GM18951 (cell line): Measurements from ENCODE around the gene BMP8B.

Experiments
- POLR2A ChIP-seq: IDR thresholded peaks from 4 replicates; pipeline ENCODE4 v1.6.1; 2011; ENCODE audit warnings: mild to moderate bottlenecking; ENCODE audit not compliant: insufficient read length, insufficient read depth; ENCODE audit errors: extremely low read depth
- in situ Hi-C: fragments of 300-500 bp; cut with MboI; formaldehyde crosslinking; loops from one replicate; pipeline ENCODE4 v1.12.0; 2022; ENCODE audit warnings: low sequenced_read_pairs, mixed read lengths, inconsistent platforms; ENCODE audit not compliant: unreplicated experiment

Gene BMP8B

GRCh38 chr1:39753132-39754025 lies 35.3 kb downstream of the BMP8B start:
- no peak for TF ChIP-seq POLR2A
- in situ Hi-C loops, result no loop called here

DNA sequence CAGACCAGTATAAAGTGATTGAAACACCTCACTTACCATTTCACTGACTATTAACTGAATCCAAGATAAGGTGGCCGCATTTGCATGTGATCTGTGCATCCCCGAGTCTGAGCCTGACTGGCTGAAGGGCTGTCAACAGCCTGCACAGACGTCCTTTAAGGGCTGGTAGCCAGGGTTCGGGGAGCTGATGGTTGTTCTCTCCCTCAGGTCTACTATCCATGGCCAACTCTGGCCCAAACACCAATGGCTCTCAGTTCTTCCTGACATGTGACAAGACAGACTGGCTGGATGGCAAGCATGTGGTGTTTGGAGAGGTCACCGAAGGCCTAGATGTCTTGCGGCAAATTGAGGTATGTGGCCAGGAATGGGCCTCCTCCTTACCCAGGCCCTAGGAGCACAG lies 36.0 kb downstream of the BMP8B start:
- in situ Hi-C loops, result no loop called here
- no peak for TF ChIP-seq POLR2A

DNA sequence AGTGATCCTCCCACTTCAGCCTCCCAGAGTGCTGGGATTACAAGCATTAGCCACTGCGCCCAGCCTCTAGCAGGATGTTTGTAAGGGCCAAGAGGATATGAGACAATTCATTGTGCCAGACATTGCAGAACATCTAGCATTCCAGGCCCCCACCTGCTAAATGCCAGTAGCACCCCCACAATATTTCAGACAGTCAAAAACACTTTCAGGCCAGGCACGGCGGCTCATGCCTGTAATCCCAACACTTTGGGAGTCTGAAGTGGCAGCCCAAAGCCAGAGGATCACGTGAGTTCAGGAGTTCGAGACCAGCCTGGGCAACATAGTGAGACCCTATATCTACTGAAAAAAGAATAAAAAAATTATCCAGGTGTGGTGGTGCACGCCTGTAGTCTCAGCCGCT lies 37.1 kb downstream of the BMP8B start:
- TF ChIP-seq POLR2A, result no peak

DNA sequence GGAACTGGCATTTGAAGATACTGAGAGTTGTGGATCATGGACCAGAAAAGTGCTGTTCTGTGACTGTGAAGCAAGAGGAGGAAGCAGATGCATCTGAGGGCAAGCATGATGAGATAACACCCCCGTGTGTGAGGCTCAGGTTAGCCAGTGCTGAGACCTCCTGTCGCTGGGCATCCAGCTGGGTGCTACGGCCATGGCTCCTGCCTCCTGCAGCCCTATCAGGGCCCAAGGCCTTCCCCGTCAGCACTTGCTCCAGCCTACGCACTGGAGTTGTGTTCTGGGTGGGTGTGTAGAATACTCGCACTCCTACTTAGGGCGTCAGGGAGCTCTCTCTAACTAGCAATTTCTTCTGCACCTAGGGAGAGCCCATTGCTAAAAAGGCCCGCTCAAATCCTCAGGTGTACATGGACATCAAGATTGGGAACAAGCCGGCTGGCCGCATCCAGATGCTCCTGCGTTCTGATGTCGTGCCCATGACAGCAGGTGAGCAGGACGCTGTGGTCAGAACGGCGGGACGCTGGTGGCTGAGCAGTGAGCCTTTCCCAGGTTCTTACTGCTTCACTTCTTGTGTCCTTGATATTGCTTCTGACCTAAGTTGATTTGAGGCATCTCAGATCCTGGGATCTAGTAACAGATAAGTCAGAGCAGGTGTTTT lies 43.5 kb downstream of the BMP8B start:
- TF ChIP-seq POLR2A, result no peak
- in situ Hi-C loops, result no loop called here

More for the DNA sequence above, 37.1 kb downstream of the BMP8B start:
- in situ Hi-C loops, result no loop called here

DNA sequence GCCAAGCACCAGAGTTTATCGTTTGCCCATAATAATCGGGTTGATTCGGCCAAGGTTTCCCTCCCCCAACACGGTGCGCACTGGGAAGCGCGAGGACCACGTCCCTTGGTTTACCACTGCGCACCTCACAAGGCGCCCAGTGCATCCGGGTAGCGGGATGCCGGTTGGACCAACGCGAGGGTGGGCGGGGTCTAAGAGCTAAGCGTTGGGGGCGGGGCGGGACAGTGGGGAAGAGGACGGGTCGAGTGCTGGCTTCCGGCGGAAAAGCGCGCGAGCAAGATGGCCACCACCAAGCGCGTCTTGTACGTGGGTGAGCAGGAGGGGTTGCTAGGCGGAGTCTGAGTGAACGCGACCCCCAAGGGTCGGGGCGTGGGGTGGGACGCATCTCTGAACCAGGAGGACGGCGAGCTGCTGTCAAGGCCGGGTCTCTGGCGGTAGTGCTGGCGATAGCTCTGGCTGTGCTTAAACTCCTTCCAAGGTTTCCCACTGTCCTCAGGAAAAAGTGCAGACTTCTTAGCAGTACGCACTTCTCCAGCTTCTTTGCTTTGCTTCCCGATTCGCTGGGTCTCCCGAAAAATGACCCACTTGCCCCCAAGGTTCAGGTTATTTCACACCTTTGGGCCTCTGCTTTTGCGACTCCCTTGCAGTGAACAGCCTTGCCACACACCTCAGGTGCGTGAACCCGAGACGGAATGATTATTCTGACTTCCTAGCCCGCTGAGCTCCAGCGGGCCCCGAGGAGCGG lies 49.9 kb downstream of the BMP8B start, which contains the start of gene PPIE:
TSS of gene PPIE (plus strand) at position 261 of the 745 bp plus-strand sequence. CDS start at position 280, 19 bp downstream.
- in situ Hi-C loops, result no loop called here
- peak; percentile 90 for TF ChIP-seq POLR2A

GRCh38 chr1:39737546-39738169 lies 51.0 kb downstream of the BMP8B start:
- in situ Hi-C loops, result no loop called here

GRCh38 chr1:39735731-39736130 lies 52.9 kb downstream of the BMP8B start:
- no peak for TF ChIP-seq POLR2A
- in situ Hi-C loops, result no loop called here

More at GRCh38 chr1:39737546-39738169, 51.0 kb downstream of the BMP8B start:
- no peak for TF ChIP-seq POLR2A

- TF ChIP-seq POLR2A, result no peak
- in situ Hi-C loops, result no loop called here
Measured at GRCh38 chr1:39733161-39733560, 55.5 kb downstream of the BMP8B start.

DNA sequence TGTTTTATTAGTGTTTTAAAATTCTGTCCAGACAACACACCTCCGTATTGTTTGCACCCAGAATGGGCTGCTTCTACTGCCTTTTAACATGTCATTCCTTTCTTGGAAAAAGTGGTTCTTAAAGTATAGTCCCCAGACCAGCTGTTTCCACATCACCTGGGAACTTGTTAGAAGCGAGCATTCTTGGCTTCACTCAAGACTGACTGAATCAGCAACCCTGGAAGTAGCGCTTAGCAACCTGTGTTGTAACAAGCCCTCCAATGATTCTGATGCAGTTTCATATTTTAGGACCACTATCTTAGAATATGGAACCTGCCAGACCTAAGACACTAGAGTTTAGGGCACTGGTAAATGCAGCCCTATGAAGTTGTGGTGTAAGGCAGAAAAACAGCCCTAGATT lies 55.9 kb downstream of the BMP8B start:
- no peak for TF ChIP-seq POLR2A
- in situ Hi-C loops, result no loop called here

DNA sequence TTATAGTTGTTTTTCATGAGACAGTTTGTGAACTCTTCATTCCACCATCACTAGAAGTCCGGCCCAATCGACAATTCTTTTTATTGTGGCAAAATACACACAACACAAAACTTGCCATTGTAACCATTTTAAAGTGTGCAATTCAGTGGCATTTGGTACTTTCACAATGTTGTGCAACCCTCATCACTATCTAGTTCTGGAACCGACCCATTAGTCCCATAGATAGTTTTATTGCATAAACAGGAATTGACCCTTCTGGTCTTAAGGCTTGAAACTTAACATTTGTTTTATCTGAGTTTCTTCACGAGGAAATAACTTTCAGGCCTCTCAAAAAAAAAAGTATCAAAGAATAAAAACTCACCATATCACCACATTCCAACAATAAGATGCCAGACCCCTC lies 58.8 kb downstream of the BMP8B start:
- no peak for TF ChIP-seq POLR2A
- in situ Hi-C loops, result no loop called here

DNA sequence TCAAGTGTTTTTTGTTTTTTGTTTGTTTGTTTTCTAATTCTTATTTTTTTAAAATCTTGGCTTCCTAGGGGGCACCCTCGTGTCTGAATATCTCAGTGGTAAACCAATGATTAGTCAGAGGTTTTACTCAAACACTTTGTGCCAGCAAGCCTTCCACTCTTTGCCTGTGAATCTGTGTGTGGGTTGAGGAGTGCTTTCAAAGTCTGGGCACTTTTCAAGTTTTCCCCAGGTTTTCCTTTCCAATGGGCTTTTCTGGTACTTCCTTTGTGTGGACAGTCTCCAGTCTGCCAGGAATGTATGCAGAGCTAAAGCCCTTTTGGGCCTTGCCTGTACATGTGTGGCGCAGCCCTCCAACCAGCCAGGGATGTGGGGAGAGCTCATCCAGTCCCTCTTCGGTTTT lies 59.6 kb downstream of the BMP8B start:
- in situ Hi-C loops, result no loop called here
- no peak for TF ChIP-seq POLR2A

DNA sequence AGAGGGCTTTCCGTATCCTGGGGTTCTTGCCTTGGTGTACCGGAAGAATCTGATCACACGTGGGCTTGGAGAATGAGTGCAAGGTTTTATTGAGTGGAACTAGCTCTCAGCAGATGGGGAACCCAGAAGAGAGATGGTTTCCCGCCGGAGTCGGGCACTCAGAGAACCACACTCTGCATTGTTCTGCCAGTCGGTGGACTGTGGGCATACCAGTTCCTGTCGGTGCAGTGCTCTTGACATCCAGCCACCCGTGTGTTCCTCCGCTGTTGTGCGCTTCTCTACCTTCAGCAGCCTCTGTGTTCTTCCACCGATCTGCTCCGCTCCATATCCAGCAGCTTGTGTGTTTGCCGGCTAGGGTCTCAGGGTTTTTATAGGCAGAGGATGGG lies 60.7 kb downstream of the BMP8B start:
- TF ChIP-seq POLR2A, result no peak
- in situ Hi-C loops, result no loop called here

DNA sequence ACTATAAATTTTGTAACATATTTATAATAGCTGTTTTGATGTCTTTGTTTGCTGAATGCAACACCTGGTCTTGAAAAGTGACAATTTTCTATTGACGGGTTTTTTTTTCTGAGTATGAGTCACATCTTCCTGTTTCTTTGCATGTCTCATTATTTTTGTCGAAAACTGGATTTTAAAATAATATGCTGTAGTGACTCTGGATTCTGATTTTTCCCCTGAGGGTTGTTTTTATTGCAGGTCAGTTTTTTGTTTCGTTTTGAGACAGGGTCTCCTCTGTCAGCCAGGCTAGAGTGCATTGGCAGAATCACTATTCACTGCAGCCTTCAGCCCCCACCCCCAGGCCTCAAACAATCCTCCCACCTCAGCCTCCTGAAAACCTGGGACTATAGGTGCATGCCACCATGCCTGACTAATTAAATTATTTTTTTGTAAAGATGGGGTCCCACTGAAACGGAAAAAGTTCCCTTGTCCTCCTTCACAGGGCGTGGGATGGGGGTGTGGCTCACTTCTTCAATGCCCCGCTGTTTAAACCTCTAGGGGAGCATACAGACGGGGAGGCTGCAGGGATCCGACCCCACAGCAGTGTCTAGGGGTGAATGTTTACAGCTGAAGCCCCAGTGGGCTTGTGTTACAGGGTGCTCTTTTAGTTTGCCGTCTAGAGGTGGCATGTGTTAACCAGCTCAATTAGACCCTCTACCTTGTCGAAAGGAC lies 61.3 kb downstream of the BMP8B start:
- TF ChIP-seq POLR2A, result no peak
- in situ Hi-C loops, result no loop called here

GRCh38 chr1:39726600-39726999 lies 62.1 kb downstream of the BMP8B start:
- no peak for TF ChIP-seq POLR2A
- in situ Hi-C loops, result no loop called here
